K562 (cell line): ENCODE results near the gene OR52A5. TPM values are rescaled to one million over a fixed set of nuclear protein-coding genes. Genes with fewer than 3 reads are reported as not detected.

Experiments
- CEBPB ChIP-seq: fragments of 450-650 bp; IDR thresholded peaks from 2 replicates; pipeline ENCODE4 v1.6.1; 2016; ENCODE audit warnings: missing genetic modification characterization, missing compliant biosample characterization
- HDAC2 ChIP-seq: fragments of 450-650 bp; IDR thresholded peaks from 2 replicates; pipeline ENCODE4 v1.6.1; 2016; ENCODE audit warnings: mild to moderate bottlenecking
- HNRNPUL1 ChIP-seq: fragments of 200-400 bp; formaldehyde crosslinking; IDR thresholded peaks from 2 replicates; pipeline ENCODE4 v1.6.1; 2017; ENCODE audit warnings: low read length
- MYBL2 ChIP-seq, 2 experiments: fragments of 450-650 bp in 1 of 2; sonication (generic) in 1 of 2; formaldehyde crosslinking in 1 of 2; IDR thresholded peaks; 2 replicates each; pipeline versions ENCODE4 v1.6.1 to v1.8.1; 2017 to 2022; ENCODE audit warnings: borderline replicate concordance in 1 of 2, inconsistent platforms in 1 of 2, low read depth in 1 of 2, mild to moderate bottlenecking in 1 of 2, missing genetic modification reagents in 1 of 2, moderate library complexity in 1 of 2
- MYNN ChIP-seq, 2 experiments: sonication (generic); formaldehyde crosslinking in 1 of 2; IDR thresholded peaks; 2 replicates each; pipeline versions ENCODE4 v1.5.0 to v1.6.1; 2016 to 2020; ENCODE audit warnings: antibody characterized with exemption in 1 of 2, missing genetic modification reagents in 1 of 2
- NBN ChIP-seq: fragments of 450-650 bp; IDR thresholded peaks from 2 replicates; pipeline ENCODE4 v1.6.1; 2016; ENCODE audit warnings: low read depth, mild to moderate bottlenecking
- NR3C1 ChIP-seq: sonication (generic); formaldehyde crosslinking; IDR thresholded peaks from 2 replicates; pipeline ENCODE4 v1.8.1; 2022; ENCODE audit warnings: missing genetic modification reagents
- PCBP2 ChIP-seq: fragments of 200-400 bp; formaldehyde crosslinking; IDR thresholded peaks from 2 replicates; pipeline ENCODE4 v1.6.1; 2018; ENCODE audit warnings: low read length, low read depth, mild to moderate bottlenecking, moderate library complexity; ENCODE audit not compliant: poor library complexity, severe bottlenecking
- PYGO2 ChIP-seq: fragments of 450-650 bp; IDR thresholded peaks from 2 replicates; pipeline ENCODE4 v1.6.1; 2016; ENCODE audit warnings: mild to moderate bottlenecking, missing genetic modification characterization, moderate library complexity, missing compliant biosample characterization
- TARDBP ChIP-seq: fragments of 450-650 bp; IDR thresholded peaks from 2 replicates; pipeline ENCODE4 v1.6.1; 2016
- ZNF445 ChIP-seq: fragments of 250-450 bp; sonication (Bioruptor Pico); IDR thresholded peaks from 2 replicates; pipeline ENCODE4 v1.4.0; 2020; ENCODE audit warnings: low read depth, mild to moderate bottlenecking, moderate library complexity
- ZNF695 ChIP-seq: fragments of 450-650 bp; formaldehyde crosslinking; IDR thresholded peaks from 2 replicates; pipeline ENCODE4 v1.4.0; 2020; ENCODE audit warnings: mild to moderate bottlenecking, moderate library complexity
- polyA plus RNA-seq, 8 experiments: library from polyadenylated mRNA; depleted of rRNA in 4 of 8; stranded (reverse) in 5 of 8; unstranded in 3 of 8; fragments of >200 nt; fragmentation: Nextera tagmentation in 2 of 8; fragmentation: Illumina TruSeq in 1 of 8; extraction: Ambion mirVana in 2 of 8; extraction: Trizol in 1 of 8; gene quantifications; 2 replicates each; pipeline versions ENCODE4 v1.2.1 to v1.2.3, GENCODE V29; 2011 to 2014; ENCODE audit warnings: inconsistent platforms in 1 of 8, missing spikeins in 1 of 8
- total RNA-seq, 7 experiments: library from RNA; depleted of rRNA in 6 of 7; stranded (reverse); fragments of >200 nt in 6 of 7; fragmentation: Illumina TruSeq in 2 of 7; extraction: Trizol in 2 of 7; gene quantifications; 2 replicates each; pipeline versions ENCODE4 v1.2.1 to v1.2.3, GENCODE V29; 2011 to 2021; ENCODE audit warnings: low replicate concordance in 1 of 7
- TF ChIP-seq, protein P1 (sequence below): fragments of 450-650 bp; IDR thresholded peaks from 2 replicates; pipeline ENCODE4 v1.6.1; 2018; ENCODE audit not compliant: partially characterized antibody
- TF ChIP-seq, protein P2 (sequence below): fragments of 150-350 bp; conservative IDR thresholded peaks from 2 replicates; pipeline ENCODE4 v1.6.1; 2014; ENCODE audit warnings: low read length
- TF ChIP-seq, protein P3 (sequence below): sonication (generic); formaldehyde crosslinking; IDR thresholded peaks from 2 replicates; pipeline ENCODE4 v1.4.0; 2020; ENCODE audit warnings: mild to moderate bottlenecking, missing genetic modification reagents
- TF ChIP-seq, protein P4 (sequence below): sonication (generic); formaldehyde crosslinking; IDR thresholded peaks from 2 replicates; pipeline ENCODE4 v1.8.1; 2023; ENCODE audit warnings: mild to moderate bottlenecking, missing genetic modification reagents, moderate library complexity

The OR52A5 gene
- total and polyA plus RNA-seq, 9 of the 15 experiments (the other 6 are each of a cell fraction or from before 2014, with no cell fraction given): 0.04 to 1.1 (median 0.94) TPM; not detected in 6

DNA sequence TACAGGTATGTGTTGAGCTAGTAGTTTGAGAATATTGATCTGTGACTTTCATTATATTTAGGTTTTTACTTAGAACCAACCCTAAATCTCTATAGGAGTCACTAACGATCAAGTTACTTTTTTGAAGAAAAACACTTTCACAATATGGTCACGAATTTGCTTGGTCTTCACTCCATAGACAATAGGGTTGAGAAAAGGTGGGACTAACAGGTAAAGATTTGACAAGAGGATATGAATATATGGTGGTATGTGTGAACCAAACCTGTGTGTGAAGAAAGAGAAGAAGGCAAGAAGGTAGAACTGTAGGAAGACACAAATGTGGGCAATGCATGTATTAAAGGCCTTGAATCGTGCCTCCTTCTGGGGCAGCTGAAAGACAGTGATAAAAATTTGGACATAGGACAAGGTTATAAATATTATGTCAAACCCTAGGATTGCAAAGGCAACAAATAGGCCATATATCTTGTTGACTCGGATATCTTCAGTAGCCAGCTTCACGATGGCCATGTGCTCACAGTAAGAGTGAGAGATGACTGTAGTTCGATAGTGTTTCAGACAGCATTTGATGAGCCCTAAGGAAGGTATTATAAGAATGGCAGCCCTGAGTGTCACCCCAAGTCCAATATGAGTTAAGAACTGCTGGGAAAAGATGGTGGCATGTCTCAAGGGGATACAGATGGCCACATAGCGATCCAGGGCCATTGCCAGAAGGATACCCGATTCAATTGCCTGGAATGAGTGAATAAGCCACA lies 6.4 kb downstream of the OR52A5 start (continued):
- TF ChIP-seq, protein P1, sequence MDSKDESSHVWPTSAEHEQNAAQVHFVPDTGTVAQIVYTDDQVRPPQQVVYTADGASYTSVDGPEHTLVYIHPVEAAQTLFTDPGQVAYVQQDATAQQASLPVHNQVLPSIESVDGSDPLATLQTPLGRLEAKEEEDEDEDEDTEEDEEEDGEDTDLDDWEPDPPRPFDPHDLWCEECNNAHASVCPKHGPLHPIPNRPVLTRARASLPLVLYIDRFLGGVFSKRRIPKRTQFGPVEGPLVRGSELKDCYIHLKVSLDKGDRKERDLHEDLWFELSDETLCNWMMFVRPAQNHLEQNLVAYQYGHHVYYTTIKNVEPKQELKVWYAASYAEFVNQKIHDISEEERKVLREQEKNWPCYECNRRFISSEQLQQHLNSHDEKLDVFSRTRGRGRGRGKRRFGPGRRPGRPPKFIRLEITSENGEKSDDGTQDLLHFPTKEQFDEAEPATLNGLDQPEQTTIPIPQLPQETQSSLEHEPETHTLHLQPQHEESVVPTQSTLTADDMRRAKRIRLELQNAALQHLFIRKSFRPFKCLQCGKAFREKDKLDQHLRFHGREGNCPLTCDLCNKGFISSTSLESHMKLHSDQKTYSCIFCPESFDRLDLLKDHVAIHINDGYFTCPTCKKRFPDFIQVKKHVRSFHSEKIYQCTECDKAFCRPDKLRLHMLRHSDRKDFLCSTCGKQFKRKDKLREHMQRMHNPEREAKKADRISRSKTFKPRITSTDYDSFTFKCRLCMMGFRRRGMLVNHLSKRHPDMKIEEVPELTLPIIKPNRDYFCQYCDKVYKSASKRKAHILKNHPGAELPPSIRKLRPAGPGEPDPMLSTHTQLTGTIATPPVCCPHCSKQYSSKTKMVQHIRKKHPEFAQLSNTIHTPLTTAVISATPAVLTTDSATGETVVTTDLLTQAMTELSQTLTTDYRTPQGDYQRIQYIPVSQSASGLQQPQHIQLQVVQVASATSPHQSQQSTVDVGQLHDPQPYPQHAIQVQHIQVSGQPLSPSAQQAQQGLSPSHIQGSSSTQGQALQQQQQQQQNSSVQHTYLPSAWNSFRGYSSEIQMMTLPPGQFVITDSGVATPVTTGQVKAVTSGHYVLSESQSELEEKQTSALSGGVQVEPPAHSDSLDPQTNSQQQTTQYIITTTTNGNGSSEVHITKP: no peak
- TF ChIP-seq PCBP2 (no peak), NBN (peak; percentile 42; the same call in 1 of the 2 replicates), CEBPB (tag) (peak; percentile 74), MYBL2 (IDR thresholded peaks at IDR 0.05; ENCODE audit: low read depth) (no peak; the same call in 1 of the 2 replicates), MYBL2 (CRISPR knock-in tag; IDR thresholded peaks at IDR 0.05; ENCODE audit: borderline replicate concordance) (no peak), TARDBP (no peak), PYGO2 (tag) (peak; percentile 65; the same call in 1 of the 2 replicates), MYNN (IDR thresholded peaks at IDR 0.05) (no peak; the same call in 1 of the 2 replicates), MYNN (CRISPR knock-in tag; IDR thresholded peaks at IDR 0.05) (no peak), NR3C1 (CRISPR knock-in tag) (no peak), HDAC2 (peak; percentile 63; the same call in 1 of the 2 replicates), ZNF445 (CRISPR knock-in tag) (no peak), ZNF695 (CRISPR knock-in tag) (no peak), HNRNPUL1 (no peak)
- TF ChIP-seq, protein P2, sequence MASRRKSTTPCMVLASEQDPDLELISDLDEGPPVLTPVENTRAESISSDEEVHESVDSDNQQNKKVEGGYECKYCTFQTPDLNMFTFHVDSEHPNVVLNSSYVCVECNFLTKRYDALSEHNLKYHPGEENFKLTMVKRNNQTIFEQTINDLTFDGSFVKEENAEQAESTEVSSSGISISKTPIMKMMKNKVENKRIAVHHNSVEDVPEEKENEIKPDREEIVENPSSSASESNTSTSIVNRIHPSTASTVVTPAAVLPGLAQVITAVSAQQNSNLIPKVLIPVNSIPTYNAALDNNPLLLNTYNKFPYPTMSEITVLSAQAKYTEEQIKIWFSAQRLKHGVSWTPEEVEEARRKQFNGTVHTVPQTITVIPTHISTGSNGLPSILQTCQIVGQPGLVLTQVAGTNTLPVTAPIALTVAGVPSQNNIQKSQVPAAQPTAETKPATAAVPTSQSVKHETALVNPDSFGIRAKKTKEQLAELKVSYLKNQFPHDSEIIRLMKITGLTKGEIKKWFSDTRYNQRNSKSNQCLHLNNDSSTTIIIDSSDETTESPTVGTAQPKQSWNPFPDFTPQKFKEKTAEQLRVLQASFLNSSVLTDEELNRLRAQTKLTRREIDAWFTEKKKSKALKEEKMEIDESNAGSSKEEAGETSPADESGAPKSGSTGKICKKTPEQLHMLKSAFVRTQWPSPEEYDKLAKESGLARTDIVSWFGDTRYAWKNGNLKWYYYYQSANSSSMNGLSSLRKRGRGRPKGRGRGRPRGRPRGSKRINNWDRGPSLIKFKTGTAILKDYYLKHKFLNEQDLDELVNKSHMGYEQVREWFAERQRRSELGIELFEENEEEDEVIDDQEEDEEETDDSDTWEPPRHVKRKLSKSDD: no peak
- TF ChIP-seq, protein P3, sequence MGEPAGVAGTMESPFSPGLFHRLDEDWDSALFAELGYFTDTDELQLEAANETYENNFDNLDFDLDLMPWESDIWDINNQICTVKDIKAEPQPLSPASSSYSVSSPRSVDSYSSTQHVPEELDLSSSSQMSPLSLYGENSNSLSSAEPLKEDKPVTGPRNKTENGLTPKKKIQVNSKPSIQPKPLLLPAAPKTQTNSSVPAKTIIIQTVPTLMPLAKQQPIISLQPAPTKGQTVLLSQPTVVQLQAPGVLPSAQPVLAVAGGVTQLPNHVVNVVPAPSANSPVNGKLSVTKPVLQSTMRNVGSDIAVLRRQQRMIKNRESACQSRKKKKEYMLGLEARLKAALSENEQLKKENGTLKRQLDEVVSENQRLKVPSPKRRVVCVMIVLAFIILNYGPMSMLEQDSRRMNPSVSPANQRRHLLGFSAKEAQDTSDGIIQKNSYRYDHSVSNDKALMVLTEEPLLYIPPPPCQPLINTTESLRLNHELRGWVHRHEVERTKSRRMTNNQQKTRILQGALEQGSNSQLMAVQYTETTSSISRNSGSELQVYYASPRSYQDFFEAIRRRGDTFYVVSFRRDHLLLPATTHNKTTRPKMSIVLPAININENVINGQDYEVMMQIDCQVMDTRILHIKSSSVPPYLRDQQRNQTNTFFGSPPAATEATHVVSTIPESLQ (CRISPR knock-in tag): 0 out of 2 replicates have a peak, but pooled peaks have one; percentile 43
- TF ChIP-seq, protein P4, sequence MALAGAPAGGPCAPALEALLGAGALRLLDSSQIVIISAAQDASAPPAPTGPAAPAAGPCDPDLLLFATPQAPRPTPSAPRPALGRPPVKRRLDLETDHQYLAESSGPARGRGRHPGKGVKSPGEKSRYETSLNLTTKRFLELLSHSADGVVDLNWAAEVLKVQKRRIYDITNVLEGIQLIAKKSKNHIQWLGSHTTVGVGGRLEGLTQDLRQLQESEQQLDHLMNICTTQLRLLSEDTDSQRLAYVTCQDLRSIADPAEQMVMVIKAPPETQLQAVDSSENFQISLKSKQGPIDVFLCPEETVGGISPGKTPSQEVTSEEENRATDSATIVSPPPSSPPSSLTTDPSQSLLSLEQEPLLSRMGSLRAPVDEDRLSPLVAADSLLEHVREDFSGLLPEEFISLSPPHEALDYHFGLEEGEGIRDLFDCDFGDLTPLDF (CRISPR knock-in tag): 0 out of 2 replicates have a peak, but pooled peaks have one; percentile 24
